Peyer's patch (tissue), 4 donors: ENCODE data around the gene ZNF747. TPM values are rescaled to one million over a fixed set of nuclear protein-coding genes. Genes with fewer than 3 reads are reported as not detected.

Experiments
- DNase-seq, 3 donors: peaks; one replicate each; pipeline ENCODE4 v3.0.0-alpha.2; 2017 to 2019
- H3K27ac ChIP-seq, 4 donors: fragments of 200-600 bp; sonication (generic); one replicate each; pipeline ENCODE4 v1.5.1; 2016 to 2019
- H3K27me3 ChIP-seq, 2 donors: fragments of 200-600 bp; sonication (generic); one replicate each; pipeline ENCODE4 v1.5.1; 2019
- H3K36me3 ChIP-seq, 3 donors: fragments of 200-600 bp; sonication (generic); one replicate each; pipeline ENCODE4 v1.5.1; 2016 to 2019
- H3K4me1 ChIP-seq, 4 donors: fragments of 200-600 bp; sonication (generic); one replicate each; pipeline ENCODE4 v1.5.1; 2016 to 2019
- H3K4me3 ChIP-seq, 4 donors: fragments of 200-600 bp; sonication (generic); 1 replicate in 3 of 4; 2 replicates in 1 of 4; pipeline ENCODE4 v1.5.1; 2016 to 2019; ENCODE audit warnings: mild to moderate bottlenecking in 1 of 4
- H3K9me3 ChIP-seq, 4 donors: fragments of 200-600 bp; sonication (generic); one replicate each; pipeline ENCODE4 v1.5.1; 2016 to 2019; ENCODE audit warnings: mild to moderate bottlenecking in 1 of 4
- CTCF ChIP-seq, 6 experiments: fragments of 450-650 bp in 4 of 6; fragments of 200-600 bp in 2 of 6; sonication (generic) in 1 of 6; IDR thresholded peaks; one replicate each; pipeline ENCODE4 v1.5.1; 2017 to 2019; ENCODE audit warnings: antibody characterized with exemption in 6 of 6, mild to moderate bottlenecking in 3 of 6, moderate library complexity in 1 of 6
- POLR2A ChIP-seq, 2 donors: fragments of 450-650 bp; IDR thresholded peaks; one replicate each; pipeline ENCODE4 v1.5.1; 2017; ENCODE audit warnings: antibody characterized with exemption in 2 of 2, mild to moderate bottlenecking in 2 of 2, moderate library complexity in 2 of 2
- total RNA-seq, 4 donors: library from RNA; depleted of rRNA; stranded (reverse); fragments of >200 nt; gene quantifications; one replicate each; pipeline ENCODE4 v1.1.0, GENCODE V29; 2016

ZNF747 gene
- total RNA-seq, 4 donors from 2014 or later: 12.4 to 22.8 (median 19.1) TPM

GRCh38 chr16:30503403-30504296 lies 31.0 kb downstream of the ZNF747 start:
- Histone ChIP-seq H3K36me3 (no peaks in the 10 kb centered on the region), H3K27me3 (no peaks in the 10 kb centered on the region), H3K27ac (no peak overlapping the region), H3K9me3 (no peaks in the 10 kb centered on the region), H3K4me3 (no peak overlapping the region), H3K4me1 (no peaks in the 10 kb centered on the region)
- TF ChIP-seq POLR2A (IDR thresholded peaks at IDR 0.05) (no peak), CTCF (IDR thresholded peaks at IDR 0.05) (no peak)
- DNase-seq: no peak

- no peak for DNase-seq
- H3K36me3 ChIP-seq: no peaks in the 10 kb centered on the region
- H3K4me1 ChIP-seq: no peaks in the 10 kb centered on the region
- no peaks in the 10 kb centered on the region for H3K27me3 ChIP-seq
- H3K4me3 ChIP-seq: no peak overlapping the region
- H3K9me3 ChIP-seq: no peaks in the 10 kb centered on the region
- H3K27ac ChIP-seq: no peak overlapping the region
- no peak for TF ChIP-seq POLR2A (IDR thresholded peaks at IDR 0.05)
- TF ChIP-seq CTCF (IDR thresholded peaks at IDR 0.05): no peak
These were observed 35.4 kb downstream of the ZNF747 start for GRCh38 chr16:30499284-30499683.

GRCh38 chr16:30494709-30495108 lies 39.9 kb downstream of the ZNF747 start:
- Histone ChIP-seq H3K4me3 (no peak overlapping the region), H3K36me3 (no peaks in the 10 kb centered on the region), H3K4me1 (no peaks in the 10 kb centered on the region), H3K27ac (no peak overlapping the region), H3K9me3 (no peaks in the 10 kb centered on the region), H3K27me3 (no peaks in the 10 kb centered on the region)
- DNase-seq: no peak
- TF ChIP-seq POLR2A (IDR thresholded peaks at IDR 0.05): no peak
- TF ChIP-seq CTCF (IDR thresholded peaks at IDR 0.05): no peak

GRCh38 chr16:30493941-30494488 lies 40.6 kb downstream of the ZNF747 start:
- no peak for TF ChIP-seq CTCF (IDR thresholded peaks at IDR 0.05)
- TF ChIP-seq POLR2A (IDR thresholded peaks at IDR 0.05): no peak
- Histone ChIP-seq H3K9me3 (no peaks in the 10 kb centered on the region), H3K36me3 (no peaks in the 10 kb centered on the region), H3K4me1 (no peaks in the 10 kb centered on the region), H3K27me3 (no peaks in the 10 kb centered on the region), H3K4me3 (no peak overlapping the region), H3K27ac (no peak overlapping the region)
- DNase-seq: no peak

GRCh38 chr16:30491744-30492308 lies 42.8 kb downstream of the ZNF747 start:
- Histone ChIP-seq H3K9me3 (no peaks in the 10 kb centered on the region), H3K36me3 (no peaks in the 10 kb centered on the region), H3K27ac (no peak overlapping the region), H3K4me1 (no peaks in the 10 kb centered on the region), H3K4me3 (no peak overlapping the region), H3K27me3 (no peaks in the 10 kb centered on the region)
- TF ChIP-seq CTCF (IDR thresholded peaks at IDR 0.05) (no peak), POLR2A (IDR thresholded peaks at IDR 0.05) (no peak)
- no peak for DNase-seq
